HG02981 (cell line): Measurements from ENCODE around the gene CCL4L2.
"Not testable (repeated sequence)": the region's sequence is repeated elsewhere in the genome, so short reads cannot be mapped to it uniquely, and the experiment has no call there.

Experiments
- ATAC-seq: cut with Tn5 transposase; IDR thresholded peaks from one replicate; pipeline ENCODE4 v1.9.1; 2021; ENCODE audit warnings: mild to moderate bottlenecking, moderate library complexity; ENCODE audit not compliant: unreplicated experiment

Gene CCL4L2

GRCh38 chr17:36194832-36195433, 15.9 kb upstream of the CCL4L2 start:
- not testable (repeated sequence) for ATAC-seq

- ATAC-seq: no peak
Observed at GRCh38 chr17:36195434-36196130, 15.3 kb upstream of the CCL4L2 start.

- no peak for ATAC-seq
Observed at GRCh38 chr17:36196131-36196486, 14.8 kb upstream of the CCL4L2 start.

- peak; percentile 24 for ATAC-seq
Observed at GRCh38 chr17:36197387-36197703, 13.5 kb upstream of the CCL4L2 start.

- ATAC-seq: no peak
Observed at GRCh38 chr17:36198831-36199465, 11.9 kb upstream of the CCL4L2 start.

GRCh38 chr17:36201102-36201501, 9.8 kb upstream of the CCL4L2 start:
- not testable (repeated sequence) for ATAC-seq

GRCh38 chr17:36201506-36201905, 9.4 kb upstream of the CCL4L2 start:
- ATAC-seq: not testable (repeated sequence)

- no peak for ATAC-seq
Observed at GRCh38 chr17:36203335-36203734, 7.5 kb upstream of the CCL4L2 start.

- ATAC-seq: no peak
Observed at GRCh38 chr17:36204724-36205500, 6.0 kb upstream of the CCL4L2 start.

- ATAC-seq: peak; percentile 30
Observed at GRCh38 chr17:36205637-36206485, 5.0 kb upstream of the CCL4L2 start.

- ATAC-seq: not testable (repeated sequence)
Observed at GRCh38 chr17:36206486-36206821, 4.4 kb upstream of the CCL4L2 start.

- ATAC-seq: not testable (repeated sequence)
Observed at GRCh38 chr17:36207383-36207782, 3.5 kb upstream of the CCL4L2 start.

GRCh38 chr17:36209575-36209974, 1.3 kb upstream of the CCL4L2 start:
- no peak for ATAC-seq

- not testable (repeated sequence) for ATAC-seq
Observed at GRCh38 chr17:36211484-36212271, 815 bp downstream of the CCL4L2 start.

- ATAC-seq: no peak
Observed at GRCh38 chr17:36212272-36212605, 1.4 kb downstream of the CCL4L2 start.

GRCh38 chr17:36212966-36213365, 2.1 kb downstream of the CCL4L2 start:
- no peak for ATAC-seq

GRCh38 chr17:36213695-36214094, 2.8 kb downstream of the CCL4L2 start:
- ATAC-seq: no peak

- no peak for ATAC-seq
Observed at GRCh38 chr17:36214918-36215317, 4.1 kb downstream of the CCL4L2 start.

GRCh38 chr17:36215406-36216308, 4.8 kb downstream of the CCL4L2 start:
- not testable (repeated sequence) for ATAC-seq
